Uterus (tissue), 4 donors: ENCODE results near the gene ZNF181. TPM values are rescaled to one million over a fixed set of nuclear protein-coding genes. Genes with fewer than 3 reads are reported as not detected.

ENCODE experiments used
- DNase-seq, 2 donors: peaks; one replicate each; pipeline ENCODE4 v3.0.0-alpha.2; 2019 to 2020
- H3K27ac ChIP-seq, 2 donors: fragments of 200-600 bp; sonication (generic); 1 replicate in 1 of 2; 2 replicates in 1 of 2; pipeline ENCODE4 v1.5.1; 2016 to 2018
- H3K27me3 ChIP-seq, 2 donors: fragments of 200-600 bp; sonication (generic); one replicate each; pipeline ENCODE4 v1.5.1; 2018 to 2019; ENCODE audit warnings: control low read depth in 1 of 2
- H3K36me3 ChIP-seq, 2 donors: fragments of 200-600 bp; sonication (generic); one replicate each; pipeline ENCODE4 v1.5.1; 2019; ENCODE audit warnings: control low read depth in 1 of 2
- H3K4me1 ChIP-seq, 2 donors: fragments of 200-600 bp; sonication (generic); one replicate each; pipeline ENCODE4 v1.5.1; 2018 to 2019; ENCODE audit warnings: control low read depth in 1 of 2
- H3K4me3 ChIP-seq, 2 donors: fragments of 200-600 bp; sonication (generic); 1 replicate in 1 of 2; 2 replicates in 1 of 2; pipeline ENCODE4 v1.5.1; 2018 to 2019; ENCODE audit warnings: mild to moderate bottlenecking in 1 of 2
- H3K9me3 ChIP-seq, 2 donors: fragments of 200-600 bp; sonication (generic); one replicate each; pipeline ENCODE4 v1.5.1; 2019; ENCODE audit warnings: control low read depth in 1 of 2
- CTCF ChIP-seq, 4 experiments: fragments of 200-600 bp in 2 of 4; fragments of 450-650 bp in 2 of 4; sonication (generic) in 2 of 4; IDR thresholded peaks; one replicate each; pipeline ENCODE4 v1.5.1; 2016 to 2019; ENCODE audit warnings: antibody characterized with exemption in 4 of 4, mild to moderate bottlenecking in 2 of 4, moderate library complexity in 1 of 4
- POLR2A ChIP-seq, 2 donors: fragments of 450-650 bp; IDR thresholded peaks; one replicate each; pipeline ENCODE4 v1.6.1; 2016; ENCODE audit warnings: antibody characterized with exemption in 2 of 2, mild to moderate bottlenecking in 1 of 2, moderate library complexity in 1 of 2
- intact Hi-C: fragments of 100-400 bp; cut with DNase I; formaldehyde crosslinking; loops from one replicate; pipeline ENCODE4 v1.15.1; 2023; ENCODE audit warnings: low total_unique reads
- total RNA-seq, 4 donors: library from RNA; depleted of rRNA in 3 of 4; stranded (reverse); fragments of >200 nt in 3 of 4; gene quantifications; one replicate each; pipeline versions ENCODE4 v1.1.0 to v1.2.4, GENCODE V29; 2014 to 2023
- donor health status: DM: yes; HTN: yes; CAD: no.

The ZNF181 gene
- total RNA-seq, 4 donors from 2014 or later = 16.9 to 209 (median 39.6) TPM

- peaks cover 0 to 14% of the 10 kb centered on the region in 2 donors for H3K9me3 ChIP-seq
- intact Hi-C loops = no loop called here
- TF ChIP-seq POLR2A (IDR thresholded peaks at IDR 0.05) (no peak), CTCF (IDR thresholded peaks at IDR 0.05) (no peak)
- no peaks in the 10 kb centered on the region for H3K27me3 ChIP-seq
- no peak overlapping the region for H3K4me3 ChIP-seq
- no peak for DNase-seq
- no peak overlapping the region for H3K27ac ChIP-seq
- no peaks in the 10 kb centered on the region for H3K36me3 ChIP-seq
- no peaks in the 10 kb centered on the region for H3K4me1 ChIP-seq
Measured at GRCh38 chr19:34690372-34690771, 43.7 kb upstream of the ZNF181 start.

- intact Hi-C loops = no loop called here
- Histone ChIP-seq H3K4me1 (no peaks in the 10 kb centered on the region), H3K27me3 (no peaks in the 10 kb centered on the region), H3K27ac (no peak overlapping the region), H3K9me3 (no peaks in the 10 kb centered on the region), H3K4me3 (no peak overlapping the region), H3K36me3 (no peaks in the 10 kb centered on the region)
- no peak for DNase-seq
- TF ChIP-seq POLR2A (IDR thresholded peaks at IDR 0.05) (no peak), CTCF (IDR thresholded peaks at IDR 0.05) (no peak)
Measured at GRCh38 chr19:34692549-34692948, 41.5 kb upstream of the ZNF181 start.

GRCh38 chr19:34707661-34708060, 26.4 kb upstream of the ZNF181 start:
- Histone ChIP-seq H3K4me1 (no peaks in the 10 kb centered on the region), H3K4me3 (no peak overlapping the region), H3K9me3 (no peaks in the 10 kb centered on the region), H3K36me3 (no peaks in the 10 kb centered on the region), H3K27ac (no peak overlapping the region), H3K27me3 (no peaks in the 10 kb centered on the region)
- intact Hi-C loops = no loop called here
- TF ChIP-seq POLR2A (IDR thresholded peaks at IDR 0.05) = no peak
- no peak for TF ChIP-seq CTCF (IDR thresholded peaks at IDR 0.05)
- no peak for DNase-seq

GRCh38 chr19:34711890-34712289, 22.2 kb upstream of the ZNF181 start:
- DNase-seq = no peak
- TF ChIP-seq POLR2A (IDR thresholded peaks at IDR 0.05) (no peak), CTCF (IDR thresholded peaks at IDR 0.05) (no peak)
- intact Hi-C loops = loop anchor here (5.0 kb wide), 1 partner anchor 75 kb away; no protein-coding TSS in a partner anchor
- Histone ChIP-seq H3K36me3 (no peaks in the 10 kb centered on the region), H3K4me3 (no peak overlapping the region), H3K4me1 (no peaks in the 10 kb centered on the region), H3K27ac (no peak overlapping the region), H3K27me3 (no peaks in the 10 kb centered on the region), H3K9me3 (no peaks in the 10 kb centered on the region)

GRCh38 chr19:34712395-34713261, 21.4 kb upstream of the ZNF181 start:
- Histone ChIP-seq H3K4me3 (no peak overlapping the region), H3K36me3 (no peaks in the 10 kb centered on the region), H3K27me3 (no peaks in the 10 kb centered on the region), H3K4me1 (no peaks in the 10 kb centered on the region), H3K27ac (no peak overlapping the region), H3K9me3 (no peaks in the 10 kb centered on the region)
- DNase-seq = peak; percentile 24 to 58
- TF ChIP-seq POLR2A (IDR thresholded peaks at IDR 0.05) = no peak
- peak; percentile 61 to 90 (median 78) for TF ChIP-seq CTCF (IDR thresholded peaks at IDR 0.05)
- intact Hi-C loops = loop anchor here (5.0 kb wide), 1 partner anchor 75 kb away; no protein-coding TSS in a partner anchor
